NOMO-1 treated with dmso at 0.1 percent for 144 hours (cell line): Measurements from ENCODE around the gene CCNB1IP1.
A peak's percentile ranks its signal among the peaks of the same experiment; 100 is the strongest.
"Not testable (repeated sequence)": the region's sequence is repeated elsewhere in the genome, so short reads cannot be mapped to it uniquely, and the experiment has no call there.

Experiments
- DNase-seq: peaks from one replicate; lab custom pipeline; 2025; ENCODE audit not compliant: unreplicated experiment; lab: John Stamatoyannopoulos, UW

The CCNB1IP1 gene

DNA sequence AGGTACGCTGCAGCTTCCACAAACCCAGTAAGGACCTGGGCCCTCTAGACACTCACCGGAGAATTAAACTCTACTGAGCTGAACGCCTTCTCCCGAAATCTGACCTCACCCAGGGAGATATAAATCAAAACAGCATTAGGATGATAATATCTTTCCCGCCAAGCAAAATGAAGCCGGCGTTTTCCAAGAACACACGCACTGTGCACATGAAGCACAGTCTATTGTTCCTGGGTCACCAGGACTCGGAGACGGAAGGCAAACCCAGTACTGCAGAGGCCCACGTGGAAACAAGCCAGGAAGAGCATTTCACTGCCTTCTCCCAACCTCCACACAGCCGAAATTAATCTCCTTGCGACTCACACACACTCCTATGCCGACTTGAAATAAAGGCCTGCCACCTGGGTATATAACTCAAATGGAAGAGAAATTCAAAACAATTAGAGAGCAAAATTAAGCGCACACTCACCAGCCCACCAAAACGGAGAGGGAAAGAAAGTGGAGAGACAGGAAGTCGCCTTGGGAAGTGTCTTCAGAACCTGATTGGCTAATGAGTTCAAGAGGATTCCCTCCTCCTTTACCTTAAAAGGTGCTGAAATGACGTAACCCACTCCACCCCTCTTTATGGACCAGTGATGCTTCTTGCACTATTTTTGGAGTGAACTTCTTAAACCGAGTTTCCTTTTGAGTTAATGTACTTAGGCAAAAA lies at the start of gene CCNB1IP1:
CCNB1IP1 (minus strand) TSS at position 492 of the 706 bp plus-strand sequence. CDS start 16,756 bp downstream, outside the sequence.
- DNase-seq: peak; percentile 82

DNA sequence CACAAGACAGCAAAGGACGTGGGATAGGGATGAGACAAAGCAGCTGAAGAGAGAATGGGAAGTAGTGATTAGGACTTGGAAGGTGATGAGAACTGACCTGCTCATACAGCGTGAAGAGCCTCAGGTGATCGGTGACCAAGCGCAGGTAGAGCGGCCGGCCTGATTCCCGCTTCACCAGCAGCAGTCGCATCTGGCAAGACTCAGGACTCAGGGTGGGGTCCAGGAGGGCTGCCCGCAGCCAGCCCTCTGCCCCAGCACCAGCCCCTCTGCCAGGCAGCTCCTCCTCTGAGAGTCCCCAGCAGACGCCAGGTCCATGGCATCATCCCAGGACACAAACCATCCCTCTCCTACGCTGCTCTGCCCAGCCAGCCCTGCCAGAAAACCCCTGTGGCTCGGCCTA lies 49.4 kb upstream of the CCNB1IP1 start:
- DNase-seq: no peak

- no peak for DNase-seq
These were observed 48.3 kb upstream of the CCNB1IP1 start for GRCh38 chr14:20381341-20381740.

GRCh38 chr14:20380681-20381080 lies 47.6 kb upstream of the CCNB1IP1 start:
- no peak for DNase-seq

DNA sequence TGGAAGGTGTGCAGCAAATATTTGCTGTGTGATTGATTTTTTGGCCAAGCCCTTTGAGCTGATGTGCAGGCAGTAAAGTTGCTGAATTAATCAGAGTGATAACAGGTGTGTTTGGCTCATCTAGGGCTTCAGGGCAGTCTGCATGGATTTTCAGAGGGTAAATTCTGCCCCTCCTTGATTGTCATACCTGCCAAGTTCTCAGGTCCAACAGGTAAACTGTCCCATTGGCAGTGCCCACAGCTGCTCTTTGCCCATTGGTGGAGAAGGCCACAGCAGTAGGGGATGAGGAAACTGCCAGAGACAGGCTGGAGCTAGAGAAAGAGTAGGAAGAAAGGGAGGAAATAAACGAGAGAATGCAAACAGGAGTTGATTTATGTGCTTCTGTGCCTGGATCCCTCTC lies 46.7 kb upstream of the CCNB1IP1 start:
- DNase-seq: no peak

DNA sequence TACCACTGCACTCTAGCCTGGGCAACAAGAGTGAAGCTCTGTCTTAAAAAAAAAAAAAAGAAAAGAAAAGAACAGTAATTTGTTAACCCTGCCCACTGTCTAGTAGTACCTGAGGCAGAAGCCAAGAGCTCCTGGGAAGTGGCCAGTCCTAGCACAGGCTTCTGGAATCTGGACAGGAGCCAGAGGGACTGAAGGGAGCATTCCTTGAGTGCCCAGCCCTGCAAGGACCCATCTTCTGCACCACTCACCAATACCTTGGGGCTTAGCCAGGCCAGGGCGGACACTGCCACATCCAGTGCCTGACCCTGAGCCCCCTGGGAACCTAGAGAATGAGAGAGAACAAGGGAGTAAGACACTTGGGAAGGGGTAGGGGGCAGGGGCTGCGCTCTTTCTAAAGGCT lies 44.1 kb upstream of the CCNB1IP1 start:
- no peak for DNase-seq

DNA sequence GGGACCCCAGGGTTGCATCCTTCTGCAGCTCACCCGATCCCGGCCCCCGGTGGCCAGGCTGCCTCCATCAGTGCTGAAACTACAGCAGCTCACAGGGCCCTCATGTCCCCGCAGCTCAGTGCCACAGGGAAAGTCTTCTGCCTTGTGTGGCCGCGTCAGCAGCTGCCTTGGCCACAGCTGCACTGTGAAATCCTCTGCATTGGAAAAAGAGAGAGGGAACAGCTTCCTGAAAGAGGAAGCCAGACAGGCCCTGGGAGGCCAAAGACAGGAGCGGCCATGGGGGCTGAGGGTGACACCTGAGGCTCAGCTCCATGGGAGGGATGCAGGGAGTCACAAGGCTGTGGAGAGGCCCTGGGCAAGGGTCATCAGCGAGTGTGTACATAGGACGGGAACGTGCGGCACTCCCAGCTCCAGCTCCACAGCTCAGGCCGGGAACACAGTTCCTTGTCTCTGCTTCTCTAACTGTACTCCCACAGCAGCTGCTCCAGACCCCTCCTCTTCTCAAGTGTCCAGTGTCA lies 43.1 kb upstream of the CCNB1IP1 start:
- no peak for DNase-seq

GRCh38 chr14:20375471-20375870 lies 42.4 kb upstream of the CCNB1IP1 start:
- no peak for DNase-seq

DNA sequence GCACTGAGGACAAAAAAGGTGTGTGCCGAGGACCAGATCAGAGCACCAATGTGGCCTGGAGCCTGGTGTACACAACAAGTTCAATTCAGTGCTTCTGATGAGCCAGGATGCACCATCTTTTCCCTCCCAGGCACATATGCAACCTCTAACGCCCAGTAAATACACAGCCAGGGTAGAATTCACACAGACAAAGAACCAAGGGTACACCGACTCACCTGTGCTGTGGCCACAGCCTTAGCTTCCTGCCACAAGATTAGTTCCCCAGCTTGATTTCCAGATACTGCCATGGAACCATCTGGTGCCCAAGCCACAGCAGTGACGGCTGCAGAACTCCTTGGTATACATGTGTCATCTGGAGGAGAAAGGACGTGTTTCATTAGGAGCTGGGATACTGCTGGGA lies 39.7 kb upstream of the CCNB1IP1 start:
- DNase-seq: no peak

DNA sequence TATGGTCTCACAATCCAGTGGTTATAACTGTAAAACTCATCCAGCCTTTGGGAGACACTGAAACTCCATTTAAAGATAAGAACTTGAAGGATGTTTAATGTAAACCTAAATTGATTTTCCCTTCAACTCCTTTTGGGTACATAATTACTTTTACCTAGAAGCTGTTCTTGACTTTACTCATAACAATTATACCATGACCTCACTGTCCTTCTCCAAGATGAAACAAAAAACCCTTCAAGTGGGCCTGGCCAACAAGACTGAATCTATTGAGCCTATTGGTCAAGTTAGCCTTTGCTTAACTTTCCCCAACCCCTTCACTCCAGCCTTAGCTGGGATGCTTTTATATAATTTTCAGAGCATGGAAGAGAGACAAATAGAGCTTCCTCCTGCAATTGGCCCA lies 32.8 kb upstream of the CCNB1IP1 start:
- no peak for DNase-seq

- not testable (repeated sequence) for DNase-seq
These were observed 25.4 kb upstream of the CCNB1IP1 start for GRCh38 chr14:20358474-20358873.

DNA sequence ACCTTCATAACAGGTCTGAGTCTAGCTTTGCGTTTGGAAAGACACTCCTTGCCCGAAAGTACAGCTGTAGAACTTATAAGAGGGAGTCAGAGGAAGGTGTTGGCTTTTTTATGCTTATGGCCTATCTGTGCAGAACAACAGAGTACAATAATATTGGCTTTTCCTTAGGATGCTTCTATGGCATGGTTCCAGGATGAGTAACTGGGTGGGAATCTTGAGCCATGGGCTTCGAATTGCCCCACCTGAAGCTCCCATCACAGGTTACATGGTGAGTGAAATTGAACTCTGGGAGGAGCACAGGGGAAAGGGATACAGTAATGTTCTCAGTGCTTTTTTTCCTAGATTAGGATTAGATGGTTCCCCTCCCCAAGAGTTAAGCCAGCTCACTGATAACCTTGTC lies 23.3 kb upstream of the CCNB1IP1 start:
- no peak for DNase-seq

GRCh38 chr14:20350860-20351259 lies 17.8 kb upstream of the CCNB1IP1 start:
- DNase-seq: no peak

GRCh38 chr14:20350282-20350681 lies 17.2 kb upstream of the CCNB1IP1 start:
- no peak for DNase-seq

- DNase-seq: no peak
These were observed 14.7 kb upstream of the CCNB1IP1 start for GRCh38 chr14:20347747-20348146.

DNA sequence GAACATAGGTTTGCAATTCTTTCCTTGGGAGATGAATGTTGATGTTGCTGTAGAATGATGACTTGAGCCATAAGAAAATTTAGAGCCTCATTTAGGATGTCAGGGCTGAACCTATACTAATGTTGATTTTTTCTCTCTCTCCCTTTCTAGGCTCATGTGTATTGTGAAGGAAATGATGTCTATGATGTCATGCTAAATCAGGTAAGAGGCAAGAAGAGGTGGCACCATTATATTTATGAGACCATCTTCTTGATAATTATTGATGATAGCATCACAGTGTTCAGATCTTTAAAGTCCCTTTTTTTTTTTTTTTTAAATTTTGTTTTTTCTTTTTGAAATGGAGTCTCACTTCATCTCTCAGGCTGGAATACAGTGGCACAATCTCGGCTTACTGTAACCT lies 13.6 kb upstream of the CCNB1IP1 start:
- no peak for DNase-seq

DNA sequence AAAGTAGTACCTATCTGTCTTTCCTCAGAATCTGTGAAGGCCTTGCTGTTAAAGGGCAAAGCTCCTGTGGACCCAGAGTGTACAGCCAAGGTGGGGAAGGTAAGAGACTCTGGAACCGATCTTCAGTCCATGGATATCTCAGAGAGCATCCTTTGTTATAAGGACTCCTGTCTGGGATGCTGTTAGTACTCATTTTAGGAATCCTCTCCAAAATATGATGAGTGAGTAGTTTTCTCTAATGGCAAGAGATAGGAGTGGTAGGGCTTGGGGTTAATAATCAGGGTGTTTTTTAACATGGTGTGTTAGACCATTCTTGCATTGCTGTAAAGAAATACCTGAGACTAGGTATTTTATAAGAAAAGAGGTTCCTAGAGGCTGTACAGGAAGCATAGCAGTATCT lies 12.3 kb upstream of the CCNB1IP1 start:
- no peak for DNase-seq

GRCh38 chr14:20343862-20344220 lies 10.8 kb upstream of the CCNB1IP1 start:
- DNase-seq: no peak

DNA sequence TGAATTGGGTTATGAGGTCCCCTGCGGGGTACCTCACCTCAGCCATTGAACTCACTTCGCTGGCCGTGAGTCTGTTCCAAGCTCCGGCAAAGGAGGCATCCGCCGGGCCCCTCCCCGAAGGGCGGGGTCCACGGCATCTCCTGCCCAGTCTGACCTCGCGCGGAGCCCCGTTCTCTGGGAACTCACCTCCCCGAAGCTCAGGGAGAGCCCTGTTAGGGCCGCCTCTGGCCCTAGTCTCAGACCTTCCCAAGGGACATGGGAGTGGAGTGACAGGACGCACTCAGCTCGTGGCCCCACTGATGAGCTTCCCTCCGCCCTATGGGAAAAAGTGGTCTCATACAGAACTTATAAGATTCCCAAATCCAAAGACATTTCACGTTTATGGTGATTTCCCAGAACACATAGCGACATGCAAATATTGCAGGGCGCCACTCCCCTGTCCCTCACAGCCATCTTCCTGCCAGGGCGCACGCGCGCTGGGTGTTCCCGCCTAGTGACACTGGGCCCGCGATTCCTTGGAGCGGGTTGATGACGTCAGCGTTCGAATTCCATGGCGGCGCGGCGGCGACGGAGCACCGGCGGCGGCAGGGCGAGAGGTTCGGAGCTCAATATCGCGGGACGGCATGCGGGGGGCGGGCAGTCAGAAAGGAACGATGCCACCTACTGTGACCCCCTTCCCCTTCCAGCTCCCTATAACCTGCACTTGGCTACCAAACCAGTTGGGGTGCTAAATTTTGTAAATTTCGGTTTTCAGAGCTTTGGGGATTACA lies 10.2 kb upstream of the CCNB1IP1 start, which contains the start of gene PARP2:
PARP2 (plus strand) TSS at position 544 of the 770 bp plus-strand sequence; CDS start at position 551, 7 bp downstream.
- DNase-seq: peak; percentile 100

- no peak for DNase-seq
These were observed 8.6 kb upstream of the CCNB1IP1 start for GRCh38 chr14:20341646-20342045.

DNA sequence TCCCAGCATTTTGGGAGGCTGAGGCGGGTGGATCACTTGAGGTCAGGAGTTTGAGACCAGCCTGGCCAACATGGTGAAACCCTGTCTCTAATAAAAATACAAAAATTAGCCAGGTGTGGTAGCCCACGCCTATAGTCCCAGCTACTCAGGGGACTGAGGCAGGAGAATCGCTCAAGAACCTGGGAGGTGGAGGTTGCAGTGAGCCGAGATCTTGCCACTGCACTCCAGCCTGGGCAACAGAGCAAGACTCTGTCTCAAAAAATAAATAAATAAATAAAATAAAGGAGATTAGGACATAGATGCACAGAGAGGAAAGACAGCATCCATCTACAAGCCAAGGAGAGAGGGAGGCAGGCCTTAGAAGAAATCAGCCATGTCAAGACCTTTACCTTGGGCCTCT lies 8.0 kb upstream of the CCNB1IP1 start:
- not testable (repeated sequence) for DNase-seq

- no peak for DNase-seq
These were observed 938 bp upstream of the CCNB1IP1 start for GRCh38 chr14:20334017-20334416.
